SIG-M5 (cell line): ENCODE data around the gene GPR108.

Source experiments
- DNase-seq: peaks from one replicate; lab custom pipeline; 2025; lab: John Stamatoyannopoulos, UW

GPR108 gene

GRCh38 chr19:6737873-6738786 lies 750 bp upstream of the GPR108 start:
- peak; percentile 44 for DNase-seq

GRCh38 chr19:6736917-6737283 lies 480 bp downstream of the GPR108 start:
- DNase-seq, result no peak

DNA sequence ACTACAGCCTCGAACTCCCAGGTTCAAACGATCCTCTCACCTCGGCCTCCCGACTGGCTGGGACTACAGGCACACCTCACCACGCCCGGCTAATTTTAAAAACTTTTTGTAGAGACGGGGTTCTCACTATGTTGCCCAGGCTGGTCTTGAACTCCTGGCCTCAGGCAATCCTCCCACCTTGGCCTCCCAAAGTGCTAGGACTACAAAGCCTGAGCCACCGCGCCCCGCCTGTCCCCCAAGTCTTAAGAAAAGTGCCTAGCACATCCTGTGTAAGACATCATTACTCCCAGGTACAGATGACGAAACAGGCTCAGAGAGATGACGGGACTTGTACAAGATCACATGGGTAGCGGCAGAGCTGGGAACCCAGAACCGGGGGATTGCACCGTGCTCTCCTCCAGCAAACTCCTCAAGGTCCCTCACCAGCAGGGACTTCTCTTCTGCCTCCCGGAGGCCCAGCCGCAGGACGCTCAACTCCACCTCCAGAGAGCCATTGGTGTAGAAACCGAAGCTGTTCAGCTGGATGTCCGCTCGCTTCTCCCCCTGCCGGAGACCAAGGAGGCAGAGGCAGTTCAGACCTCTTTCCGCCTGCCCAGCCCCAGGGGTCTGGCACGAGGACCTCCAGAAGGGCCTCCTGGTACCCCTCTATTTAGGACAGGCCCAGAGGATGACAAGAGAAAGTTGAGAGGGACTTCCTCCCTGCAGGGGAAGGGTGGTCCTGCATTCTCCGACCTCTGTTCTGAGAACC lies 1.0 kb downstream of the GPR108 start:
- peak; percentile 35 for DNase-seq

DNA sequence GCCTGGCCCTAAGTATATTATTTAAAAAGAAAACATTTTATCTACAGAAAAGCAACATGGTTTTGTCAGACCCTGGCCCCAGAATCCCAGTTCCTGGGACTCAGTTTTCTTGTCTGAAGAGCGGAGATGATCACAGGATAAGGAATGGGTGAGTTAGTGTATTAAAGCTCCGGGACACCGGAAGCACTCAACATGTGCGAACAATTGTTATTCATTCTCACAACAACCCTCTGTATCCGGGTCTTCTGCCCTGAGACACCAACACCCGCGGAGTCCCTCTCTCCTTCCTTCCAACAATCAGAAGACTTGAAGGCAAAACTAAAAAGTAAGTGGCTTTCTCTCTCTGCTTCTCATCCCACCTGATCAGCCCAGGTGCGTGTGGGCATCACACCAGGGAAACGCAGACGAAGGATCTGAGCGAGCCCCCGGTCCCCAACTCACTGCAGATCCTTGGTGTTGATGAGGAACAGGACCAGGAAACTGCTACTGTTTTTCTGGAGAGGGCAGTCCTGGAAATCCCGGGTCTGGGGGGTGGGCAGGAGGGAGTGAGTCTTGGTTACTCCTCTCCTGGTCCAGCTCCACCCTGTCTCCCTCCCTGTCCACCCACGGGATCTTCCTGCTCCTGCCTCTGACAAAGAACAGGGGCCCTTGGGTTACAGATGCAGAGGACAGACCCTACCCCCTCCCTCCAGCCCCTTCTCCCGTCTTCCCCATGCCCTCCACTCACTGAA lies 2.0 kb downstream of the GPR108 start:
- no peak for DNase-seq

DNA sequence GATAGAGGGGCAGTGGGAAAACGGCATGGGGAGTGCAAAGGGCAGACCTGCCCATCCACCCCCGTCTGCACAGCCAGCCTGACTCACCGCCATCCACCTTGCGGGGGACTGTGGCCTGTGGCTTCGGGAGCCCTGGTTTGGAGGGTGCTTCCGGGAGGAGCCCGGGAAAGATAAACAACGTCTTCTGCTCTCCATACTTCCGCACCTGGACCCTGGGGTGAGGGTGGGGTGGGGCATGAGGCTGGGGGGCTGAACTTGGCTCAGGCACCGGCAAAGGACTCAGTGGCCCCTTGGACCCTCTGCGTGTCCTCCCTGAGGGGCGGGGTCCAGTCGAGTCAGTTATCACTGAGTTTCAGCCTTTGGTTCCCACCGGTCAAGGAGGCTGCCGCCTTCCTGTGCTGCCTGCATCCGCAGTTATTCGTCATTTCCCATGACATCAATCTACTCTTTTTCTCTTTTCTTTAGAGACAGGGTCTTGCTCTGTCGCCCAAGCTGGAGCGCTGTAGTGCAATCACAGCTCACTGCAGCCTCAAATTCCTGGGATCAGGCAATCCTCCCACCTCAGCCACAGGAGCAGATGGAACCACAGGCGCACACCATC lies 3.2 kb downstream of the GPR108 start:
- DNase-seq, result no peak

GRCh38 chr19:6733338-6734095 lies 3.9 kb downstream of the GPR108 start:
- no peak for DNase-seq

- DNase-seq, result no peak
Observed at GRCh38 chr19:6732803-6733337, 4.5 kb downstream of the GPR108 start.

GRCh38 chr19:6731822-6732221 lies 5.6 kb downstream of the GPR108 start:
- no peak for DNase-seq

GRCh38 chr19:6730941-6731670 lies 6.3 kb downstream of the GPR108 start:
- no peak for DNase-seq

- DNase-seq, result no peak
Observed at GRCh38 chr19:6730153-6730804, 7.1 kb downstream of the GPR108 start.

DNA sequence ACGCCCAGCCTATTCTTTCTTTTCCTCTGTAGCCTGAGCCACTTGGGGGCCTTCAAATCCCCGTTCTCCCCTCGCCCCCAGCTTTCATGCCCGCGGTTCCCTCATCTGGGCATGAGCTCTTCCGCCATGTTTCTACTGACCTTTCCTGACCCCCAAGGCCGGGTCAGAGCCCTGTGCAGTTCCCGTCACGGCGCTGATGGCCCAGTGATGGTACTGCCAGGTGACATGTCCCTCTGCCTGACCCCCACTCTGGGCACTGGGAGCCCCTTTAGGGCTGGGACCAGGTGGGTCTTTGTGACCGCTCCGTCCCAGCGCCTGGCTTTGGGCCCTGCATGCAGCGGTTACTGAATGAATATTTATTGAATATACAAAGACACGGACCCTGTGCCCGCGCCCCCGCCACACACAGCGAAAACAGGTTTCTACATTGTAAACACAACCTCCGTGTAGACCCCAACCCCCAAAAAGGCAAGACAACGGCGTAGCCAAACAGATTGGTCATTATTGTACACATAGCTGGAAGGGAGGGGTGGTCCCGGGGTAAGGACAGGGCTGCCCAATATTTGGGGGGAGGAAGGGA lies 7.7 kb downstream of the GPR108 start:
- no peak for DNase-seq

DNA sequence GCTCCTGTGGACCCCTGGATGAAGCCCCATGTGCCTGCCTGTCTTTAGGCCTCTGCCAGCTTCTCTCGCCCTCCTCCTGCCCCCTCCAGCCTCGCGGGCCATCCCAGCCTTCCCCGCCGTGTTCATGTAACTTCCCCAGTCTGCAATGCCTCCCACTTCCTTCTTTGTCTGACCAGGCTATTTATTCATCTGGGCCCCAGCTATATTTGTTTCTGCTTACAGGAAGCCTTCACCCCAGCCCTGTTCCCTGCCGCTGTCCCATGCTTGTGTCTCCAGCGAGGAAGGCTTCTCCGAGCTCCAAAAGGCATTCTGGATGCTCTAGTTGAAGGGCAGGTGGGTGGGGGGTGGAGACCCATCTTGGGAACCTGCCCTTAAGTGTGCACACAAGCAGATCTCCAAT lies 9.0 kb downstream of the GPR108 start:
- no peak for DNase-seq

GRCh38 chr19:6725513-6726231 lies 11.7 kb downstream of the GPR108 start:
- no peak for DNase-seq

DNA sequence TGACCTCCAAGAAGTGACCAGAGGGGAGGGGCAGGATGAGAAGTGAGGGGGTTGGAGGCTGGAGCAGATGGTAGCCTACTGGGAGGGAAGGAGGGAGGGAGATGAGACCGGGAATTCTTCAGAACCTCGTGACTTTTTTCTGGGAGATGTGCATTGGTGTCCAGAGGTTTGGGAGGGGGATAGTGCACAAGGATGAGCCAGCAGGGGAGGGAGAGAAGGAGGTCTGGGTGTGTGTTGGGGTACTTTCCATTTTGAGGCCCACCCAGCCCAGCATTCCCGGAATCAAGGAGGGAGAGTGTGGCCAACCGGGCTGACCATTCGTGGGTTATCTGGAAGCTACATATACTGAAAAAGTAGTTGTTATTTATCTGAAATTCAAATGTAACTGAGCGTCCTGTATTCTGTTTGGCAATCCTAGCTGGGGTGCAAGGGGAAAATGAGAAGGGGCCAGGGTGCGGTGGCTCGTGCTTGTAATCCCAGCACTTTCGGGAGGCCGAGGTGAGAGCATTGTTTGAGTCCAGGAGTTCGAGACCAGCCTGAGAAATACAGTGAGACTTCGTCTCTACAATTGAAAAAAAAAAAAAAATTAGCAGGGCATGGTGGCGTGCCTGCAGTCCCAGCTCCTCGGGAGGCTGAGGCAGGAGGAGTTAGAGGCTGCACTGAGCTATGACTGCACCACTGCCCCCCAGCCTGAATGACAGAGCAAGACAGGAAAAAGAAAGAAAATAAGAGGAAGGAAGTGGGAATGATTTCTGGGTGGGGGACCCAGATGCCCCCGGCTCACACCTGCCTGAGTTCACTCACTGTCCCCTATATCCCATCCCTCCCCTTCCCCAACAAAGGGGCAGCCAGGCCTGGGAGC lies 12.5 kb downstream of the GPR108 start:
- DNase-seq, result no peak

DNA sequence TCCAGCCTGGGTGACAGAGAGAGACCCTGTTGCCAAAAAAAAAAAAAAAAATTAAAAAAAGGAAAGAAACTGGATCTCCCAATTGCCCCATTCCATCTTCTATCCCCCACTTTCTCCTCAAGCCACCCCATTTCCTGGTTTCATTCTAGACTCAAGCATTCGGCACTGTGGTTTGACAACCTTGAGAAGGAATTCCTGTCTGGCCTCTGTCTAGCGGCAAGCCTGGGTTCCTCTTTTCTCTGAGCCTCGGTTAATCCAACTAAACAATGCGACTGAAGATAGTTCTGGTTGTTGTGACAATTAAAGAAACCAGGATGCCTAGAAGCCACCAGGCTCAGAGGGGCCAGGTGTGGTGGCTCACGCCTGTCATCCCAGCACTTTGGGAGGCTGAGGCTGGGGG lies 13.6 kb downstream of the GPR108 start:
- no peak for DNase-seq

- no peak for DNase-seq
Observed at GRCh38 chr19:6723108-6723618, 14.2 kb downstream of the GPR108 start.

DNA sequence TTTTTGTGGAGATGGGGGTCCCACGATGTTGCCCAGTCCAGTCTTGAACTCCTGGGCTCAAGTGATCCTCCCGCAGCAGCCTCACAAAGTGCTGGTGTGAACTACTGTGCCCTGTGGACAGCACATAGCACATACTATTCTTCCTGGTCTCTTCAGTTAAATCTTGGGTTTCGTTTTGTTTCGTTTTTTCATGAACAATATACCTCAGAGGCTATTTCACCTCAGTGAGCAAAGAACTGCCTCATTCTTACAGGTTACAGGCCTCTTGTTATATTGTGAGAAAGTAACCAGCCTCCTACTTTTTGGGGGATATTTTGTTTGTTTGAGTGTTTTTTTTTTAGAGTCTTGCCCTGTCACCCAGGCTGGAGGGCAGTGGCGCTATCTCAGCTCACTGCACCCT lies 15.6 kb downstream of the GPR108 start:
- no peak for DNase-seq

- DNase-seq, result no peak
Observed at GRCh38 chr19:6721138-6721474, 16.3 kb downstream of the GPR108 start.
